H1 (cell line): ENCODE results near the gene LRRC26. TPM values are rescaled to one million over a fixed set of nuclear protein-coding genes. Genes with fewer than 3 reads are reported as not detected.
A peak's percentile ranks its signal among the peaks of the same experiment; 100 is the strongest.

Source experiments
- CTCF ChIA-PET: fragments of 300-600 bp; sonication (Branson Sonifier 250); formaldehyde crosslinking; loops from one replicate; lab custom pipeline; 2021; ENCODE audit not compliant: partially characterized antibody; lab: Charles Lee
- POLR2A ChIA-PET: fragments of 300-600 bp; sonication (Branson Sonifier 250); formaldehyde crosslinking; loops from one replicate; lab custom pipeline; 2021; ENCODE audit warnings: inconsistent platforms; ENCODE audit not compliant: partially characterized antibody; lab: Charles Lee
- DNase-seq, 2 experiments: peaks; one replicate each; pipeline versions ENCODE4 v3.0.0 to v3.0.0-alpha.2; 2010 to 2022; ENCODE audit warnings: low spot score in 2 of 2, low read depth in 1 of 2, mixed read lengths in 1 of 2
- FAIRE-seq: peaks from 2 replicates; lab custom pipeline; 2011; peaks lifted over from hg19 to GRCh38; lab: Jason Lieb, UNC
- H2AFZ ChIP-seq: 2 replicates; pipeline ENCODE4 v1.8.1; 2012; ENCODE audit warnings: low read length, inconsistent platforms
- H2AK5ac ChIP-seq: 2 replicates; pipeline ENCODE4 v1.6.1; 2013; ENCODE audit warnings: low read depth, low read length
- H2BK120ac ChIP-seq: replicated peaks from 2 replicates; pipeline ENCODE3; 2013; ENCODE audit warnings: low read depth, low read length, inconsistent platforms
- H2BK12ac ChIP-seq: 2 replicates; pipeline ENCODE4 v1.6.1; 2013; ENCODE audit warnings: low read depth, low read length
- H2BK15ac ChIP-seq: 2 replicates; pipeline ENCODE4 v1.6.1; 2013; ENCODE audit warnings: low read length
- H2BK20ac ChIP-seq: 2 replicates; pipeline ENCODE4 v1.6.1; 2013; ENCODE audit warnings: low read length
- H2BK5ac ChIP-seq: 2 replicates; pipeline ENCODE4 v1.6.1; 2013; ENCODE audit warnings: low read depth, low read length
- H3K14ac ChIP-seq: 2 replicates; pipeline ENCODE4 v1.6.1; 2013; ENCODE audit warnings: inconsistent platforms; ENCODE audit not compliant: insufficient read length
- H3K18ac ChIP-seq: 2 replicates; pipeline ENCODE4 v1.6.1; 2013; ENCODE audit warnings: low read length; ENCODE audit errors: extremely low read depth
- H3K23ac ChIP-seq: 2 replicates; pipeline ENCODE4 v1.6.1; 2013; ENCODE audit warnings: inconsistent platforms; ENCODE audit not compliant: insufficient read length
- H3K23me2 ChIP-seq: 2 replicates; pipeline ENCODE4 v1.6.1; 2013; ENCODE audit warnings: low read depth, low read length
- H3K27ac ChIP-seq: 2 replicates; pipeline ENCODE4 v1.6.1; 2011; ENCODE audit warnings: low read depth, low read length, inconsistent platforms
- H3K27me3 ChIP-seq, 4 experiments: replicated peaks in 1 of 4; 1 replicate in 1 of 4; 2 replicates in 3 of 4; pipeline versions ENCODE4 v1.6.1 to v1.8.1; 2011 to 2013; ENCODE audit warnings: low read length in 3 of 4, mild to moderate bottlenecking in 3 of 4, inconsistent platforms in 2 of 4, mixed read lengths in 2 of 4, moderate library complexity in 1 of 4; ENCODE audit not compliant: control insufficient read depth in 3 of 4, insufficient read depth in 3 of 4; ENCODE audit errors: extremely low read depth in 1 of 4
- H3K36me3 ChIP-seq, 4 experiments: 2 replicates each; pipeline versions ENCODE4 v1.6.1 to v1.8.1; 2011 to 2013; ENCODE audit warnings: mild to moderate bottlenecking in 4 of 4, low read length in 3 of 4, moderate library complexity in 2 of 4, control low read depth in 1 of 4, inconsistent platforms in 1 of 4; ENCODE audit not compliant: insufficient read depth in 4 of 4, control insufficient read depth in 2 of 4
- H3K4ac ChIP-seq: replicated peaks from 2 replicates; pipeline ENCODE3; 2013; ENCODE audit warnings: low read length, low read depth, mixed read lengths, inconsistent platforms; ENCODE audit not compliant: insufficient read length
- H3K4me1 ChIP-seq, 4 experiments: replicated peaks in 1 of 4; 1 replicate in 1 of 4; 2 replicates in 3 of 4; pipeline versions ENCODE4 v1.6.1 to v1.8.1; 2011 to 2013; ENCODE audit warnings: low read length in 3 of 4, inconsistent platforms in 2 of 4, mixed read lengths in 1 of 4; ENCODE audit not compliant: insufficient read depth in 4 of 4, control insufficient read depth in 3 of 4
- H3K4me2 ChIP-seq, 2 experiments: 2 replicates each; pipeline versions ENCODE4 v1.6.1 to v1.8.1; 2011 to 2013; ENCODE audit warnings: low read depth in 2 of 2, low read length in 2 of 2, control low read depth in 1 of 2, inconsistent platforms in 1 of 2, mild to moderate bottlenecking in 1 of 2; ENCODE audit not compliant: insufficient read depth in 1 of 2
- H3K4me3 ChIP-seq, 4 experiments: fragments of 200-600, 300-600 bp in 1 of 4; sonication (generic), shearing (Covaris generic), sonication (Bioruptor Twin) in 1 of 4; 2 replicates each; pipeline versions ENCODE4 v1.5.1 to v1.8.1; 2011 to 2016; ENCODE audit warnings: low read length in 4 of 4, low read depth in 3 of 4, control low read depth in 2 of 4, inconsistent platforms in 2 of 4, mild to moderate bottlenecking in 2 of 4, mixed read lengths in 1 of 4, moderate library complexity in 1 of 4; ENCODE audit not compliant: insufficient read depth in 2 of 4; ENCODE audit errors: extremely low read depth in 1 of 4
- H3K56ac ChIP-seq: replicated peaks from 2 replicates; pipeline ENCODE3; 2013; ENCODE audit warnings: low read depth, mild to moderate bottlenecking, mixed read lengths, low read length, inconsistent platforms; ENCODE audit not compliant: insufficient read length
- H3K79me1 ChIP-seq: 2 replicates; pipeline ENCODE4 v1.6.1; 2013; ENCODE audit warnings: low read depth, low read length, control low read depth
- H3K79me2 ChIP-seq, 2 experiments: 2 replicates each; pipeline versions ENCODE4 v1.6.1 to v1.8.1; 2012 to 2013; ENCODE audit warnings: low read length in 2 of 2, mild to moderate bottlenecking in 2 of 2, inconsistent platforms in 1 of 2; ENCODE audit not compliant: insufficient read depth in 2 of 2, control insufficient read depth in 1 of 2
- H3K9ac ChIP-seq, 4 experiments: replicated peaks in 1 of 4; 1 replicate in 1 of 4; 2 replicates in 3 of 4; pipeline versions ENCODE4 v1.6.1 to v1.8.1; 2011 to 2013; ENCODE audit warnings: low read depth in 3 of 4, low read length in 3 of 4, control low read depth in 2 of 4, mild to moderate bottlenecking in 2 of 4, moderate library complexity in 2 of 4, inconsistent platforms in 1 of 4; ENCODE audit errors: extremely low read depth in 1 of 4
- H3K9me3 ChIP-seq, 2 experiments: 2 replicates each; pipeline versions ENCODE4 v1.6.1 to v1.8.1; 2012 to 2013; ENCODE audit warnings: mild to moderate bottlenecking in 2 of 2, moderate library complexity in 2 of 2, control low read depth in 1 of 2, inconsistent platforms in 1 of 2, low read depth in 1 of 2, low read length in 1 of 2, mixed read lengths in 1 of 2; ENCODE audit not compliant: insufficient read depth in 2 of 2
- H4K20me1 ChIP-seq, 2 experiments: replicated peaks in 1 of 2; 2 replicates each; pipeline versions ENCODE3 to v1.8.1; 2011 to 2013; ENCODE audit warnings: inconsistent platforms in 2 of 2, low read length in 2 of 2, mild to moderate bottlenecking in 1 of 2; ENCODE audit not compliant: insufficient read depth in 2 of 2, control insufficient read depth in 1 of 2
- H4K5ac ChIP-seq: 2 replicates; pipeline ENCODE4 v1.6.1; 2013; ENCODE audit warnings: low read length, low read depth, mixed read lengths, inconsistent platforms; ENCODE audit not compliant: insufficient read length
- H4K8ac ChIP-seq: 2 replicates; pipeline ENCODE4 v1.8.0; 2013; ENCODE audit warnings: mild to moderate bottlenecking, moderate library complexity, low read length, inconsistent platforms; ENCODE audit not compliant: insufficient read depth; ENCODE audit errors: extremely low read depth
- H4K91ac ChIP-seq: replicated peaks from 2 replicates; pipeline ENCODE3; 2013; ENCODE audit warnings: low read length, mixed read lengths, inconsistent platforms; ENCODE audit not compliant: insufficient read length
- FOSL1 ChIP-seq: IDR thresholded peaks from 2 replicates; pipeline ENCODE4 v1.6.1; 2011; ENCODE audit warnings: mild to moderate bottlenecking, low read depth, low read length, moderate library complexity; ENCODE audit not compliant: insufficient read depth
- KDM4A ChIP-seq: IDR thresholded peaks from one replicate; pipeline ENCODE4 v1.7.1; 2012; ENCODE audit warnings: low read depth, mild to moderate bottlenecking, moderate library complexity, low read length, inconsistent platforms; ENCODE audit not compliant: severe bottlenecking
- MAFK ChIP-seq: IDR thresholded peaks from 2 replicates; pipeline ENCODE4 v1.6.1; 2012; ENCODE audit warnings: low read depth, mild to moderate bottlenecking, improper control_type of control experiment, low read length
- RBBP5 ChIP-seq: IDR thresholded peaks from 2 replicates; pipeline ENCODE4 v1.7.1; 2012; ENCODE audit warnings: low read depth, mild to moderate bottlenecking, inconsistent platforms, low read length, moderate library complexity, borderline replicate concordance
- SP1 ChIP-seq: IDR thresholded peaks from 2 replicates; pipeline ENCODE4 v1.6.1; 2011; ENCODE audit warnings: low read depth, low read length
- SRF ChIP-seq: IDR thresholded peaks from 2 replicates; pipeline ENCODE4 v1.6.1; 2011; ENCODE audit warnings: mild to moderate bottlenecking, low read depth, low read length, moderate library complexity
- SUZ12 ChIP-seq: fragments of 200-600 bp; sonication (generic); IDR thresholded peaks from 2 replicates; pipeline ENCODE4 v1.6.1; 2012; ENCODE audit warnings: mild to moderate bottlenecking, inconsistent platforms, low read length, moderate library complexity, mixed read lengths
- WGBS, 2 experiments: shearing (Covaris generic) in 1 of 2; methylation state at CpG; one replicate each; pipeline versions ENCODE4 v1.1.6 to v1.1.7; 2013 to 2015; ENCODE audit warnings: low lambda C conversion rate in 2 of 2, mixed read lengths in 2 of 2, inconsistent platforms in 1 of 2, low coverage in 1 of 2, missing lambda C conversion rate in 1 of 2; ENCODE audit not compliant: insufficient replicate concordance in 2 of 2, insufficient coverage in 1 of 2, insufficient read length in 1 of 2; ENCODE audit errors: extremely low coverage in 1 of 2, missing lambda C conversion rate in 1 of 2; 5-methylcytosine and 5-hydroxymethylcytosine counted together
- polyA plus RNA-seq, 7 experiments: library from polyadenylated mRNA; depleted of rRNA in 3 of 7; stranded (reverse) in 5 of 7; unstranded in 2 of 7; fragments of >200 nt in 5 of 7; fragments of 200-250 nt in 2 of 7; gene quantifications; 1 replicate in 5 of 7; 2 replicates in 1 of 7; 4 replicates in 1 of 7; pipeline versions ENCODE4 v1.2.1 to v1.2.3, GENCODE V29; 2011 to 2013; ENCODE audit warnings: missing spikeins in 2 of 7, mixed read lengths in 2 of 7
- total RNA-seq: library from RNA; stranded (reverse); fragmentation: NEBNext Ultra II Directional; extraction: Animal tissue kit (Norgen Biotek cat#: 25700); gene quantifications from 2 replicates; pipeline ENCODE4 v1.2.1, GENCODE V29; 2021
- TF ChIP-seq, protein P1 (sequence below), 3 experiments: IDR thresholded peaks; 1 replicate in 2 of 3; 2 replicates in 1 of 3; pipeline versions ENCODE4 v1.5.1 to v1.6.1; 2011; ENCODE audit warnings: low read length in 3 of 3, mild to moderate bottlenecking in 3 of 3, inconsistent platforms in 2 of 3, low read depth in 1 of 3, moderate library complexity in 1 of 3; ENCODE audit not compliant: insufficient read depth in 1 of 3; ENCODE audit errors: control extremely low read depth in 1 of 3

LRRC26 gene
- total and polyA plus RNA-seq, 2 of the 8 experiments (the other 6 are each of a cell fraction or from before 2014, with no cell fraction given), result 0.34 to 0.85 TPM

- Histone ChIP-seq H3K36me3 (no peaks in the 10 kb centered on the region; a peak in 1 of 8 replicates), H3K4me2 (peak overlapping the region; percentile 68 to 96; a peak in 3 of 4 replicates), H3K23ac (no peak overlapping the region), H3K9me3 (no peaks in the 10 kb centered on the region), H2BK20ac (no peak overlapping the region), H2BK120ac (no peak overlapping the region), H3K79me1 (no peaks in the 10 kb centered on the region; the same call in 1 of the 2 replicates), H3K27ac (no peak overlapping the region), H3K4ac (no peak overlapping the region), H3K18ac (no peak overlapping the region), H2BK5ac (no peak overlapping the region), H4K91ac (no peak overlapping the region), H3K56ac (no peak overlapping the region), H3K14ac (no peak overlapping the region), H2BK15ac (no peak overlapping the region), H3K23me2 (peaks cover 15% of the 10 kb centered on the region; the same call in 1 of the 2 replicates), H2AK5ac (no peak overlapping the region), H3K27me3 (peaks cover 54 to 99% (median 85%) of the 10 kb centered on the region in 4 experiments), H3K9ac (no peak overlapping the region), H3K4me3 (peak overlapping the region in 1 of 4 experiments; percentile 65; a peak in 2 of 8 replicates), H4K20me1 (peaks cover 0 to 13% of the 10 kb centered on the region in 2 experiments), H3K79me2 (no peaks in the 10 kb centered on the region), H4K8ac (no peak overlapping the region), H2BK12ac (no peak overlapping the region), H4K5ac (no peak overlapping the region), H2AFZ (no peak overlapping the region), H3K4me1 (peaks cover 0 to 23% (median 15%) of the 10 kb centered on the region in 4 experiments; a peak in 6 of 7 replicates)
- DNase-seq (no peak), FAIRE-seq (no peak)
- ChIA-PET POLR2A (interaction anchor here (1.0 to 3.0 kb wide), 3 partner anchors 8 to 43 kb away, joined by 3 to 14 read pairs (median 5); no protein-coding TSS in a partner anchor), CTCF (interaction anchor here (1.0 kb wide), 1 partner anchor 104 kb away, joined by 4 read pairs; no protein-coding TSS in a partner anchor)
- 32% methylated on average over 17 of the region's 44 CpGs; no CpG with 5 or more reads in 1 of the 2 experiments for WGBS, 2 experiments
- no peak for TF ChIP-seq FOSL1
- TF ChIP-seq SUZ12, result no peak
- TF ChIP-seq SRF, result no peak
- no peak for TF ChIP-seq SP1
- no peak for TF ChIP-seq MAFK
- TF ChIP-seq KDM4A, result no peak
- TF ChIP-seq, protein P1, sequence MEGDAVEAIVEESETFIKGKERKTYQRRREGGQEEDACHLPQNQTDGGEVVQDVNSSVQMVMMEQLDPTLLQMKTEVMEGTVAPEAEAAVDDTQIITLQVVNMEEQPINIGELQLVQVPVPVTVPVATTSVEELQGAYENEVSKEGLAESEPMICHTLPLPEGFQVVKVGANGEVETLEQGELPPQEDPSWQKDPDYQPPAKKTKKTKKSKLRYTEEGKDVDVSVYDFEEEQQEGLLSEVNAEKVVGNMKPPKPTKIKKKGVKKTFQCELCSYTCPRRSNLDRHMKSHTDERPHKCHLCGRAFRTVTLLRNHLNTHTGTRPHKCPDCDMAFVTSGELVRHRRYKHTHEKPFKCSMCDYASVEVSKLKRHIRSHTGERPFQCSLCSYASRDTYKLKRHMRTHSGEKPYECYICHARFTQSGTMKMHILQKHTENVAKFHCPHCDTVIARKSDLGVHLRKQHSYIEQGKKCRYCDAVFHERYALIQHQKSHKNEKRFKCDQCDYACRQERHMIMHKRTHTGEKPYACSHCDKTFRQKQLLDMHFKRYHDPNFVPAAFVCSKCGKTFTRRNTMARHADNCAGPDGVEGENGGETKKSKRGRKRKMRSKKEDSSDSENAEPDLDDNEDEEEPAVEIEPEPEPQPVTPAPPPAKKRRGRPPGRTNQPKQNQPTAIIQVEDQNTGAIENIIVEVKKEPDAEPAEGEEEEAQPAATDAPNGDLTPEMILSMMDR (IDR thresholded peaks at IDR 0.05; ENCODE audit: control extremely low read depth in 1 of 3, insufficient read depth in 1 of 3, low read depth in 1 of 3, low read length in 3 of 3), result no peak
- no peak for TF ChIP-seq RBBP5
Observed at GRCh38 chr9:137167277-137167746, 2.5 kb downstream of the LRRC26 start.
